Suprapubic skin (tissue), 3 donors: Measurements from ENCODE around the gene OR52L1.

ENCODE experiments used
- CTCF ChIP-seq, 2 donors: fragments of 200-600 bp in 1 of 2; fragments of 450-650 bp in 1 of 2; sonication (generic) in 1 of 2; IDR thresholded peaks; one replicate each; pipeline ENCODE4 v1.5.1; 2016 to 2019; ENCODE audit warnings: antibody characterized with exemption in 2 of 2, mild to moderate bottlenecking in 1 of 2, moderate library complexity in 1 of 2
- POLR2A ChIP-seq, 2 donors: fragments of 450-650 bp; IDR thresholded peaks; one replicate each; pipeline ENCODE4 v1.6.1; 2017; ENCODE audit warnings: antibody characterized with exemption in 2 of 2, mild to moderate bottlenecking in 2 of 2, moderate library complexity in 2 of 2

- TF ChIP-seq CTCF (IDR thresholded peaks at IDR 0.05) (no peak), POLR2A (IDR thresholded peaks at IDR 0.05) (no peak)
Observed at GRCh38 chr11:6013042-6013441, 26.3 kb upstream of the OR52L1 start.
